Stimulated activated CD4-positive, alpha-beta T cell treated with anti-CD3 and anti-CD28 coated beads, Interleukin-2, amount 100 ng/mL, for 4 hours (primary cell): Measurements from ENCODE around the gene NR3C2.

Source experiments
- DNase-seq: peaks from one replicate; pipeline ENCODE4 v3.0.0-alpha.2; 2020; ENCODE audit warnings: low read depth

NR3C2 gene

GRCh38 chr4:148434075-148434773 lies 8.0 kb downstream of the NR3C2 start:
- DNase-seq, result no peak

DNA sequence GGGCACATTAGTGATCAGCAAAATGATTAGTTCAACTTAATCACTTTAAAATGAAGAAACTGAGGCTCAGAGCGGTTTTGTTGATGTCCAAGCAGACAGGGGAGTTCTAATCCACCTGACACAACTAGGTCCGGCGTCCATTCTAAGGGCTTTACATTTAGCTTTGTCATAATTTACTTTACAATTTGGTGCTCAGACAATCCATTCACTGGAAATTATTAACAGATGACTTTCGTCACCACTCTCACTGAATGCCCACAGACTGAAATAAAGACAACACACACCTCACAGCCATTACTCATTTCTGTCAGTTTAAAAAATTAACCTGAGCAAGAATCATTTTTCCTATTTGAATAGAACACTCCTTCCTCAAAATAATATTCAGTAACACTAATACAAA lies 10.8 kb downstream of the NR3C2 start:
- no peak for DNase-seq

GRCh38 chr4:148430854-148431253 lies 11.4 kb downstream of the NR3C2 start:
- no peak for DNase-seq

GRCh38 chr4:148429206-148429605 lies 13.0 kb downstream of the NR3C2 start:
- DNase-seq, result no peak

DNA sequence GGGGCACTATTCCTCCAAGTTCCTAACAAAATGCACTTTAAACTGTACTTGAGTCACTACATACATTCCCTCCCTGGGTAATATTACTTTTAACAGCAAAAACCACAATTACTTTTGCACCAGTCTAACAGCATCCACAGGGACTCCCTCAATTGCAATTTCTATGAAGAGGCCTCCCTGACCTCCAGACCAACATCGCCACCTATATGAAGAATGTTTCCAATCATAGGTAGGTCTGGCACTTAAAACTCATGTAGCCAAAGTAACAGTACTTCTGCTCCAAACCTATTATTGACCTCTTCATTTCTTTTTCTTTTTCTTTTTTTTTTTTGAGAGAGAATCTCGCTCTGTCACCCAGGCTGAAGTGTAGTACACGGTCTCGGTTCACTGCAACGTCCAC lies 15.6 kb downstream of the NR3C2 start:
- no peak for DNase-seq

- no peak for DNase-seq
Measured at GRCh38 chr4:148425327-148426110, 16.7 kb downstream of the NR3C2 start.

DNA sequence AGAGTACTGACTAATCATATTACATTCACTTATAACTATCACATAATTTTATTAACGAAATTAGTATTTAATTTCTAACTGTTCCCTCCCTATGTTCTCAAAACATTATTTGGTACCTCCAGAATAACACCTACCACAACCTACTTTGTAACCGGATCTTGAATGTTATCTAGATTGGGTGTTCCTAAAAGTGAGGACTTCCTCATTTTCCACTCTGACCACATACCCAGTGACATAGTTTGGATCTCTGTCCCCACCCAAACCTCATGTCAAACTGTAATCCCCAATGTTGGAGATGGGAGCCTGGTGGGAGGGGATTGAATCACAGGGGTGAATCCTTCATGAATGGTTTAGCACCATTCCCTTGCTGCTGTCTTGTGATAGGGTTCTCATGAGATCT lies 21.8 kb downstream of the NR3C2 start:
- no peak for DNase-seq

DNA sequence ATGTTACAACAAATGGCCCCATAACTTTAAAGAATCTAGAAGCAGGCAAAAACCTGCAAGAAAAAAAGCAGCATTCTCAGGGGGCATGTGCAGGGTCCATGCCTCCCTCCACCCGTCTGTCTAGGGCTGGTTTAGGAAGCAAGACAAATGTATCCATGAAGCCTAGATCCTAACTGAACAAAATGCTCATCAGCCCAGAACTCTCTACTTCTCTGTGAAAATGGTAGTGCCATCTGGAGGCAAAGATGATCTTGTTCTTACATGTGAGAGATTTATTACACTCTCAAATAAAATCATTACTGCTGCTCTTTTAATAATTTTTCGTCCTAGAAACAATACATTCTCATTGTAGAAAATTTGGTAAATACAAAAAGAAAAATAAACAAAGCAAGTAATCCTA lies 26.7 kb downstream of the NR3C2 start:
- no peak for DNase-seq

DNA sequence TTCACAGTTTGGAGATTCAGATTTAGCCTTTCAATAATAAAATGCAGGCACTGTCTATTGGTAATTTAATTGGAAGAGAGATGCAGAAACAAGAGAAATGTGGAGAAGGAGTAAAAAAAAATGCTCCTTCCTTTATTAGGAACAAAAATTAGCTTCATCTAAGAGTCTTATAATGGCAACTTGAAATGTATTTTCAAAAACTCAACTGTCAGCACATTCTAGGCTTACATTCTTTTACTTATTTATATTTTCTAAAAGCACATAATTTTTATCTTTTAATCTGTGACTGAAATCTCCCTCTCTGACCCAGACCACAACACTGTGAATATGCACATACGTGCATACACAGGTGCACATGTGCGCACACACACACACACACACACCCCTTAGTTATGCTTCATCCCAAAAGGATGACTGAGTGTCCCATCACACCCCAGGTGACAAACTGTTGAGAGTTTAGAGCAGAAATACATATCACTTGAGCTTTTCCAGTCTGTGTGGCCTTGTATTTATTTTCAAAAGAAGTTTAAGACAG lies 29.7 kb downstream of the NR3C2 start:
- no peak for DNase-seq

DNA sequence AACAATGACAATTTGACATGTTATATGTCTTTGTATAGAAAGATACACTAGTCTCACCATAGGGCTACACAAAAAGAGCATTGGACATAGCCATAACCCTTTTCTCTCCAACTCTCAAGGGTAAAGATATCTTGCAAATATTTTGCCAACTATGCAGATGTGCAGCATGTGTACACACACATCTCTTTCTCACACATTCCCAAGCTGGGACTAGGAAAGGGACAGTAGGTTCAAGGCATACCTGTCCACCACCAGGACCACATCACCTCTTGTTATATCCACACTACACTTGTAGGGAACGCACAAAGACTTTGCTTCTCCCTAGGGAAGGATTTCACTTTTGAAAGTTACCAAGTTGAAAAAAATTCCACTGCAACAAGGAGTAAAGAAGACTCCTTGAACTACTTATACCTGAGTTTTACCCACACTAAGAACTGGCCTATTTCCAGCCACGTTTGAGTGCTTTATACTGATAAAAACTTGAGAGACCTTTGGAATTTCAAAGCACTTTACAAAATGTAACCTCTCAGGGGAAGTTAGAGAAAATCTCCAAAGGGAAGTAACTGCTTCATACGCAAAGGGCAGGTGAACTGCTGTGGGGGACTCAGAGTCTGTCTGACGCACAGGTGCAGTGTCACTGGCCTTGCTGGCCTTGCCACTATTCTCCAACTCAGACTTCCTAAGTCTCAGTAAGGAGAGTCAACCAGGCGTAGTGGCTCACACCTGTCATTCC lies 36.9 kb downstream of the NR3C2 start:
- DNase-seq, result no peak

GRCh38 chr4:148398988-148399387 lies 43.2 kb downstream of the NR3C2 start:
- no peak for DNase-seq

GRCh38 chr4:148397771-148398170 lies 44.4 kb downstream of the NR3C2 start:
- DNase-seq, result no peak

GRCh38 chr4:148396986-148397673 lies 45.1 kb downstream of the NR3C2 start:
- DNase-seq, result no peak

GRCh38 chr4:148395771-148396170 lies 46.4 kb downstream of the NR3C2 start:
- no peak for DNase-seq

- DNase-seq, result no peak
Measured at GRCh38 chr4:148391056-148391455, 51.2 kb downstream of the NR3C2 start.

DNA sequence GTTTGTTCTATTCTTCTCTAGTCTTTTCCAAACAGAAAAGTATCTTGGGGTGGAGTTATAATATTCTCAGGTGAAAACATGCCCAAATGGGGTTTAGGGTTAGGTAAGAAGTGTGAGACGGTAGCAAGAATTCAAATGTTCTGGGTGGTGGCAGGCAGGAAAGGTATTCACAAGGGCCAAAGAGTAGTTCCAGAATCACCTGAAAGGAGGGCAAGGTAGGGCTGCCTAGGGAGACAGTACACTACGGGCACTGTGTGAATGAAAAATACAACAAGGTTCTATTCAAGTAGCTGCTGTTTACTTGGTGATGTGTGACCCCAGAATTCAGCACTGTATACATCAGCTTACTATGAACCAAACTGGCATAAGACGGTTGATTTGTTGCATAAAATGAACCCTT lies 51.9 kb downstream of the NR3C2 start:
- no peak for DNase-seq

DNA sequence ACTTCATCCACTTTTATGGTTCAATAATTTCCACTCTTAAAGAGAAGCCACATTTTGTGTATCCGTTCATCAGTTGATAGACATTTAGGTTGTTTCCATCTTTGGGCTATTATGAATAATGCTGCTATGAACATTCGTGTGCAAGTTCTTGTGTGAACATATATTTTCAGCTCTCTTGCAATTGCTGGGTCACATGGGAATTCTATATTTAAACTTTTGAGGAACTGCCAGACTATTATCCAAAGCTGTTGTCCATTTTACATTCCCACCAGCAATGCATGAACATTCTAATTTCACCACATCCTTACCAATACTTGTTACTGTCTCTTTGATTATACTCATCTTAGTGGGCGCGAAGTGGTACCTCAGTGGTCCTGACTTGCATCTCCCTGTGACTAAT lies 61.9 kb downstream of the NR3C2 start:
- no peak for DNase-seq

GRCh38 chr4:148376151-148376550 lies 66.1 kb downstream of the NR3C2 start:
- no peak for DNase-seq

DNA sequence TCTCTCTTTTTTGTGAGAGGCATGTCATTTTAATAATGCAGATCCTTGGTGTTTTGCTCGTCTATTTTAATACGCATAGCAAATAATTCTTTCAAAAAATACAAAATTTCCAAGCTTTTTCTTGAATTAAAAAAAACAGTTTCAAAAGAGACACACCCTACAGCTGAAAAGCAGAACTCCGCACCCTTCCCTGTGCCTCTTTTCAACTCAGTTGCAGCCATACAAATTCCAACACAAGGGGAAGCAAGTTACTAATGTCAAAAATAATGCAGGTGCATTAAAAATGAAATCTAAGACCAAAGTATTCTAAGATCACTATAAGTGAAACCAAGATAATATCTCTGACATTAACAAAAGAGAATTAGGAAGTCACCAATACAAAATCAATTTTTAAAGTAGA lies 66.6 kb downstream of the NR3C2 start:
- no peak for DNase-seq

DNA sequence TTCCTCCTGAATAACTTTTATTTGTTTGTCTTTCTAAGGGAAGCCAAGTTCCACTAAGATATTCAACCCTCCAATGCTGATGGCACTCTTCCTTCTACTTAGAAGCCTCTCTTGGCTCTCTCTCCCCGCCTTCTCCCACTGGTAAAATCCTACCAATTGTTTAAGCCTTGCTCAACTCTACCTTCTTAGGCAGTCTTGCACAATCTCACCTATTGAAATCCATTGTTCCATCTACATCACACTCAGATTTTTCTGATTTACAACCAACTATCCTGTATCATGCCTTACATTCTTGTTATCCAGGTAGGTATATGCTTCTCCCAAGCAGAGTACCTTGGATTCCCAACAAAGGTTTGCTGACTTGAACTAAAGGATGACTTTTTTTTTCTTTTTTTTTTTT lies 69.1 kb downstream of the NR3C2 start:
- DNase-seq, result no peak

- DNase-seq, result no peak
Measured at GRCh38 chr4:148369919-148370318, 72.3 kb downstream of the NR3C2 start.

DNA sequence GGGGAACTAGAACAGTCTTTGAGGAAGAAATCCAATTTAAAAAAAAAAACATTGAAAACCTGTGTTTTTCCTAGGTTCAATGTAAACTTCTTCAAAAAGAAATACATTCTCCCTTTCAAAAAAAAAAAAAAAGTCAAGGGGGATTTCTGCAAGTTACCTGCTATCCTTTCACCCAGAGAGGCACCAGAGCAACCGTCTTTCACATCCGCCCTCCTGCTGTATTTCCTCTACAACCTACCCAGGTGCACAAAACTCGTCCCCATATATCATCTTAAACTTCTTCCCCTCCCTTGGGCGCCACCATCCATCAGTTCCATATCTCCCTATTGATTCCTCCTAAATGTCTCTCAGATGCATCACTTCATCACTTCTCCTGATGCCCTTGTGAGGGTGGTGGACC lies 74.5 kb downstream of the NR3C2 start:
- no peak for DNase-seq
